ENCODE data around the gene KRTAP3-2.

- TF ChIP-seq POLR2AphosphoS5 (IDR thresholded peaks at IDR 0.05; ENCODE audit: low read depth) (no peak), CTCF (IDR thresholded peaks at IDR 0.05; ENCODE audit: insufficient read depth, low read length) (no peak), REST (IDR thresholded peaks at IDR 0.05; ENCODE audit: insufficient replicate concordance, low read depth) (no peak), GABPA (IDR thresholded peaks at IDR 0.05; ENCODE audit: low read depth) (no peak)
These were observed 19.7 kb upstream of the KRTAP3-2 start for GRCh38 chr17:41019415-41019814.

Data from HL-60 (cell line).